NCI-H524 (cell line): ENCODE measurements around the gene CPED1.
"Not testable (repeated sequence)": the region's sequence is repeated elsewhere in the genome, so short reads cannot be mapped to it uniquely, and the experiment has no call there.

Experiments used
- DNase-seq, 2 experiments: peaks; one replicate each; lab custom pipeline; 2025; lab: John Stamatoyannopoulos, UW

Gene CPED1

GRCh38 chr7:121097577-121097976 lies 109.1 kb downstream of the CPED1 start:
- DNase-seq: no peak

GRCh38 chr7:121099572-121099971 lies 111.1 kb downstream of the CPED1 start:
- DNase-seq: peak in 1 of 2 experiments; percentile 8

GRCh38 chr7:121101083-121101482 lies 112.6 kb downstream of the CPED1 start:
- DNase-seq: no peak

- DNase-seq: no peak
These were observed 113.1 kb downstream of the CPED1 start for GRCh38 chr7:121101621-121102020.

- no peak for DNase-seq
These were observed 114.1 kb downstream of the CPED1 start for GRCh38 chr7:121102619-121103018.

- no peak for DNase-seq
These were observed 114.6 kb downstream of the CPED1 start for GRCh38 chr7:121103086-121103485.

GRCh38 chr7:121103579-121103978 lies 115.1 kb downstream of the CPED1 start:
- DNase-seq: no peak

GRCh38 chr7:121105262-121105661 lies 116.8 kb downstream of the CPED1 start:
- DNase-seq: no peak

- peak; percentile 53 to 60 for DNase-seq
These were observed 119.5 kb downstream of the CPED1 start for GRCh38 chr7:121107923-121108498.

GRCh38 chr7:121109145-121109544 lies 120.6 kb downstream of the CPED1 start:
- DNase-seq: no peak

GRCh38 chr7:121113288-121113687 lies 124.8 kb downstream of the CPED1 start:
- no peak for DNase-seq

- no peak for DNase-seq
These were observed 127.9 kb downstream of the CPED1 start for GRCh38 chr7:121116396-121116795.

- no peak for DNase-seq
These were observed 130.5 kb downstream of the CPED1 start for GRCh38 chr7:121119047-121119446.

GRCh38 chr7:121123032-121123431 lies 134.5 kb downstream of the CPED1 start:
- DNase-seq: no peak

GRCh38 chr7:121125454-121125853 lies 136.9 kb downstream of the CPED1 start:
- DNase-seq: not testable (repeated sequence)

- DNase-seq: no peak
These were observed 137.7 kb downstream of the CPED1 start for GRCh38 chr7:121126201-121126600.

GRCh38 chr7:121126801-121127534 lies 138.5 kb downstream of the CPED1 start:
- DNase-seq: peak in 1 of 2 experiments; percentile 16

- no peak for DNase-seq
These were observed 144.4 kb downstream of the CPED1 start for GRCh38 chr7:121132940-121133339.

- DNase-seq: no peak
These were observed 144.9 kb downstream of the CPED1 start for GRCh38 chr7:121133444-121133843.

- DNase-seq: no peak
These were observed 149.1 kb downstream of the CPED1 start for GRCh38 chr7:121137580-121137979.

GRCh38 chr7:121138262-121138933 lies 149.9 kb downstream of the CPED1 start:
- peak; percentile 0 to 28 for DNase-seq

GRCh38 chr7:121139427-121139826 lies 150.9 kb downstream of the CPED1 start:
- DNase-seq: no peak

- DNase-seq: no peak
These were observed 152.3 kb downstream of the CPED1 start for GRCh38 chr7:121140790-121141189.
